Activated CD4-positive, CD25-positive, alpha-beta regulatory T cell treated with anti-CD3 and anti-CD28 coated beads, Interleukin-2, amount 50 U/mL, for 72 hours (primary cell): ENCODE data around the gene FAM98B.
"Not testable (repeated sequence)": the region's sequence is repeated elsewhere in the genome, so short reads cannot be mapped to it uniquely, and the experiment has no call there.

ENCODE experiments used
- DNase-seq: peaks from one replicate; pipeline ENCODE4 v3.0.0; 2021

FAM98B gene

GRCh38 chr15:38453971-38454695, at the start of gene FAM98B:
TSS of gene FAM98B (plus strand) at chr15:38454127. CDS start at chr15:38454162, 35 bp downstream.
- DNase-seq: peak; percentile 92

DNA sequence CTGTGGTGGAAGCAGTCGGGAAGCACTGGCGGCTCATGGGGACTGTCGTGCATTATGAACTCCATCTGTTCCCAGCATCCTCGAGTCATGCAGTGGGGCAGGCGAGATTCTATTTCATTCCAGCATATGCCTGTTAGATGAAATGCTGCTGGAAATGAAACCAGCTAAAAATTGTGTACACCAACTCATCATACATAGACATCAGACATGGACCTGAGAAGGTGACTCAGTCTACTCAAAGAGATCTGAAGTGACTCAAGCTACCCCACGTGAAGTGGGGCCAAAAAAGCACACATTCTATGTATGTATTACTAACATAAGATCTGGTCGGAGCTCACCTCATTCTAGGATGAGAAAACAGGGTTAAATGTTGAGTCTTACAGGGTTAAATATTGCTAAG, 47.5 kb upstream of the FAM98B start:
- no peak for DNase-seq

DNA sequence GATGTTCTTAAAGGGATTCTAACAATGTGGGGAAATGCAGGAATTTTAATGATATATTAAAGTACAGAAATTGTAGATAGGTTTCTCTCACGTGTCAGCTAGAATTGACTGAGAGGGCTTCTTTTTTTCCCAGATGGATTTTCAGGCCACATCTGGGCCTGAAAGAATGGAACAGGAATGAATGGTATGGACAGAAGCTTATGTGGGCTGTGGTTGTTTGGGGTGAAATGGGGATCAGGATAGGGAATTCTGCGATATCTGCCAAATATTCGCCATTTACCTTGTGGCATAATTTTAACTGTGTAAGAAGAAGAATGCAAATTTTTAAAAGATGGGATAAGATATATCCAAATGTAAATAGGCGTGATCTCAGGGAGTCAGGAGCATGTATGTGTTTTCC, 45.4 kb upstream of the FAM98B start:
- DNase-seq: no peak

DNA sequence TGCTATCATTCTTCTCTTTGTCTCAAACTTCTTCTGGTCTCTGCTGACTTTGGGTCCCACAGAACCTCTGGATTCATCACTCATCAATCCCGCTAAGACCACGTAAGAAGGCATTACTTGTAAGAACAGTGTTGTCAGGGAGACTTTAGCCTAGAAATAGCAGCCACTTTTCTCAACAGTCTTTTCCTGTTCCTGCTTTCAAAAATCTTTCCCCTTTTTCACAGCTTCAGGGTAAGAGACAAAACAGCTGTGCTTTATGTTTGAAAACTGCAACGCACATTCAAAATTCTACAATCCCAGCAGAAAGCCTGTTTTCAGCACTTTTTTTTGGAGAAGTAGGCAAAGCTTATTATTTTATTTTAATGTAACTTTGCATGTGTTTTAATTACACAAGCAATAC, 42.0 kb upstream of the FAM98B start:
- no peak for DNase-seq

DNA sequence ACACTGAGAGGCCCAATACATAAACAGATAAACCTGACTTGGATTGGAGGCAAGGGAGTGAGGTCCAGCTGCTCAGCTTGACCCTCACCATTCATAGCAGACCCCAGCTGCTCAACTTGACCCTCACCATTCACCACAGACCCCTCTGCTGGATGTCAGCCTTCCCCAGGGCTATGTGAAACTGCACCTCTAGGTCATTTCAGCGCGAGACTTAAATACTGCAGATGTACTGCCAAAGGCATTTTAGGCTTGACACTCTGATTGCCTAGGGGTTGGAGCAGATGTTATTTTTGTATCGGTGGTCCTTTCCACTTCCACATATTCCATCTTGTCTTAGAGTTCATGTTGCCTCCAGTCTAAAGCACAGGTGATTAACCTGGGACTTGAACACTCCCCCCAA, 41.5 kb upstream of the FAM98B start:
- DNase-seq: no peak

GRCh38 chr15:38414357-38414756, 39.6 kb upstream of the FAM98B start:
- DNase-seq: no peak

DNA sequence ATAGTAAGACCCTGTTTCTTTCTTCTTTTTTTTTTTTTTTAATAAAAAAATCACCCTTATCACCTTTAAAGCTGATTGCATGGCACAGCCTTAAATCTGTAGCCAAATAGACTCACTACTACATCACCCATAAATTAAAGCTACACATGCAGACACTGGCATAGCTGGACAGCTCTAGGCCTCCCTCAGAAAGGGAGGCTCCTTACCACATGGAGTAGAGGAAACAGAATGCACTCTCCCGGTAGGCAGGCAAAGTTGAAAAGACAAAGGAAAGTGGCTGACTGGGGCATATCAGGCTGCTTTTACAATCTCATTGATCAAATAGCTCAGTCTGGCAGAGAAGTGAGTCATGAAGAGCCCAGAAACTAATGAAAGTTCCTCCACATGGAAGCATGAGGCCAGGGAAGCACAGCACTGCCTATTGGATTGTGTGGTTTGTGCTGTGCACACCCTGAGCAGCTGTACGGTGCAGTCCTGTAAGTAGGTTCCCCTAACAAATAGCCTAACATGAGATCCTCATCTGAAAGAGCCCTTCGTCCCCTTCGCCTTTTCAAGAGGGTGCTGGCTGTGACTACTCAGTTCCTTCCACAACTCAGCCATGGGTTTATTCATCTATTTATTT, 32.7 kb upstream of the FAM98B start:
- no peak for DNase-seq

DNA sequence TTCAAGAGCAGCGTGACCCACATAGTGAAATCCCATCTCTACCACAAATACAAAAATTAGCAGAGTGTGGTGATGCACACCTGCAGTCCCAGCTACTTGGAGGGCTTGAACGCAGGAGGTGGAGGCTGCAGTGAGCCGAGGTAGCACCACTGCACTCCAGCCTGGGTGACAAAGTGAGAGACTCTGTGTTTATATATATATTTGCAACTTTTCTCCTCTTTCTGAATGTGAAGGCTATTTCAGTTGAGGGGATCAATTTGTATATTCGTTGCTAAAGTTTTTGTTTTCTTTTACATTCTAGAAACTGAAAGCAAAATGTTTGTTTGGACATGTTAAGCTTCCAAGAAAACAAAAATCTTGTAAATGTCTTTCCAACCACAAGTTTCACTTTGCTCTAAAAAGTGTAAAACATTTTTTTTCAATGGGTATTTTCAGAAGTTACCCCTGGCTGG, 29.8 kb upstream of the FAM98B start:
- no peak for DNase-seq

DNA sequence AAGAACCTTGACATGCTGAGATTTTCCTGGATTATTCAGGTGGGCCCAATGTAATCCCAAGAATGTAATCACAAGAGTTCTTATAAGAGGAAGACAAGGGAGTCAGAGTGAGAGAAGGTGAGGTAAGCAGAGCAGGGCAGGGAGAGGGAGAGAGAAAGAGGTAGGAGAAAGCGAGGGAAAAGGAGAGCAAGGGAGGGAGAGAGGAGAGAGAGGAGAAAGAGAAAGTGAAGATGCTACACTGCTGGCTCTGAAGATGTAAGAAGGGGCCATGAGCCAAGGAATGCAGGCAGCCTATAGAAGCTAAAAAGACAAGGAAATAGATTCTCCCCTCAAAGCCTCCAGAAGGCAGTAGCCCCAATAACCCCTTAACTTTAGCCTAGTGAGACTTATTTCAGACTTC, 28.7 kb upstream of the FAM98B start:
- no peak for DNase-seq

GRCh38 chr15:38427380-38427779, 26.5 kb upstream of the FAM98B start:
- DNase-seq: no peak

DNA sequence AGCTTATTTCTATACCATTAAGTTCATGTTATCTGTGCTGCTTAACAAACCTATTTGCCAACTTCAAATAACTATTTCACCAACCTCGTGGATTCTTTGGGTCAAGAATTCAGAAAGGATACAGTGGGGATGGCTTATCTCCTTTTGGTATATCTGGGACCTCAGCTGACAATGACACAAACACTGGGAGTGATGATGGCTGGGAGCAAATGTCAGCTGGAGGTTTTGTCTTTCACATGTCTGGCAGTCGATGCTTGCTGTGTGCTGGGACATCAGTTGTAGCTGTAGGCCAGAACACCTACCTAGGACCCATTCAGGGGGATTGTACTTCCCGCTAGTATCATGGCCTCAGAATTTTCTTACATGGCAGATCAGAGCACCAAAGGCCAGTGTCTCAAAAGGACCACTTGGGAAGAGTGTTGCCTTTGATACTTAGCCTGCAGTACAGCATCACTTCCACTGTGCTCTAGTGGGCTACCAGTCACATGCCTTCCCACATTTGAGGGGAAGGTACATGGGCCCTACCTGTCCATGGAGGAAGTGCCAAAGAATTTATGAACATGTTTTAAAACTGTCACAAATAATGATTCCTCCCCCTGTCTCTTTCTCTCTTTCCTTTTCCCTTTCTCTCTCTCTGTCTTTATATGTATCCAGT, 23.7 kb upstream of the FAM98B start:
- DNase-seq: no peak

DNA sequence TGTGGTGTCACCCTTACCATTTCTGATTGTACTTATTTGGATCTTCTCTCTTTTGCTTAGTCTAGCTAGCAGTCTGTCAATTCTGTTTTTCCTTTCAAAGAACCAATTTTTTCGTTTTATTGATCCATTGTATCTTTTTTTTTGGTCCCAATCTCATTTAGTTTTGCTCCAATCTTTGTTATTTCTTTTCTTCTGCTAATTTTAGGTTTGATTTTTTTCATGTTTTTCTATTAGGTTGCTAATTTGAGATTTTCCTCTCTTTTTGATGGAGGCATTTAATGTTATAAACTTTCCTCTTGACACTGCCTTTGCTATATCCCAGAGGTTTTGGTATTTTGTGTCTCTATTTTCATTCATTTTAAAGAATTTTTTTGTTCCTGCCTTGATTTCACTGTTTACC, 16.9 kb upstream of the FAM98B start:
- DNase-seq: no peak

- not testable (repeated sequence) for DNase-seq
Observed at GRCh38 chr15:38437603-38438002, 16.3 kb upstream of the FAM98B start.

GRCh38 chr15:38438031-38438986, 15.6 kb upstream of the FAM98B start:
- DNase-seq: no peak

GRCh38 chr15:38440353-38441129, 13.4 kb upstream of the FAM98B start:
- peak; percentile 45 for DNase-seq

GRCh38 chr15:38441130-38441519, 12.8 kb upstream of the FAM98B start:
- DNase-seq: no peak

- no peak for DNase-seq
Observed at GRCh38 chr15:38454696-38455090, 766 bp downstream of the FAM98B start.

- DNase-seq: no peak
Observed at GRCh38 chr15:38455092-38455491, 1.2 kb downstream of the FAM98B start.

GRCh38 chr15:38458646-38459045, 4.7 kb downstream of the FAM98B start:
- no peak for DNase-seq

GRCh38 chr15:38459480-38459879, 5.6 kb downstream of the FAM98B start:
- no peak for DNase-seq

DNA sequence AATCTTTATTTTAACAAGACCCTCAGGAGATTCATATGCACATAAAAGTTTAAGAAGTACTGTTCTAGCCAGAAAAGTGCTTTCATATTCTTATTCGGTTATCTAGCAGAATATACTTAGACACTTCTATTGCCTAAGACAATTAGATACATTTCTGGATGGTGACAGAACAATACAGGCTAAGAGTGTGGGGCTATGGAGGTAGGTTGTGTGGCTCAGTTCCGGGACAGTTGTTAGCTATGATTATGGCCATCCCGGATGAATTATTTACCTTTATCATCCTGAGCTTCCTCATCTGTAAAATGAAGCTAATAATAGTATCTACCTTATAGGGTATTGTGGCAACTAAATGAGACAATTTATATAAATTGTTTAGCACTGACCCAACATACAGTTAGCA, 6.6 kb downstream of the FAM98B start:
- DNase-seq: no peak
